ENCODE results near the gene ARSD.

Gene ARSD

DNA sequence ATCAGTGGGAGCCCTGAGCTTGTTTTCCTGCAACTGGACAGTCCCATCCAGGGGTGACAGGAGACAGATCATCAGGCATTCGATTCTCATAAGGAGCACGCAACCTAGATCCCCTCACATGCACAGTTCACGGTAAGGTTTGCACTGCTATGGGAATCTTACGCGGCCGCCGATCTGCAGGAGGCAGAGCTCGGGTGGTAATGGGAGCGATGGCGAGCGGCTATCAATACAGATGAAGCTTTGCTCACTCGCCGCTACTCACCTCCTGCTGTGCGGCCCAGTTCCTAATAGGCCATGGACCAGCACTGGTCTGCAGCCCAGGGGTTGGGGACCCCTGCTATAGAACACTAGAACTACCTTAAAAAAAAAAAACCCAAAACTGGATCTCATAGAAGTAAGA lies 45.4 kb downstream of the ARSD start:
- no peak for DNase-seq (ENCODE audit: low spot score)
- TF ChIP-seq, protein P1, sequence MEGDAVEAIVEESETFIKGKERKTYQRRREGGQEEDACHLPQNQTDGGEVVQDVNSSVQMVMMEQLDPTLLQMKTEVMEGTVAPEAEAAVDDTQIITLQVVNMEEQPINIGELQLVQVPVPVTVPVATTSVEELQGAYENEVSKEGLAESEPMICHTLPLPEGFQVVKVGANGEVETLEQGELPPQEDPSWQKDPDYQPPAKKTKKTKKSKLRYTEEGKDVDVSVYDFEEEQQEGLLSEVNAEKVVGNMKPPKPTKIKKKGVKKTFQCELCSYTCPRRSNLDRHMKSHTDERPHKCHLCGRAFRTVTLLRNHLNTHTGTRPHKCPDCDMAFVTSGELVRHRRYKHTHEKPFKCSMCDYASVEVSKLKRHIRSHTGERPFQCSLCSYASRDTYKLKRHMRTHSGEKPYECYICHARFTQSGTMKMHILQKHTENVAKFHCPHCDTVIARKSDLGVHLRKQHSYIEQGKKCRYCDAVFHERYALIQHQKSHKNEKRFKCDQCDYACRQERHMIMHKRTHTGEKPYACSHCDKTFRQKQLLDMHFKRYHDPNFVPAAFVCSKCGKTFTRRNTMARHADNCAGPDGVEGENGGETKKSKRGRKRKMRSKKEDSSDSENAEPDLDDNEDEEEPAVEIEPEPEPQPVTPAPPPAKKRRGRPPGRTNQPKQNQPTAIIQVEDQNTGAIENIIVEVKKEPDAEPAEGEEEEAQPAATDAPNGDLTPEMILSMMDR (IDR thresholded peaks at IDR 0.05; ENCODE audit: extremely low read depth, missing control alignments): no peak

DNA sequence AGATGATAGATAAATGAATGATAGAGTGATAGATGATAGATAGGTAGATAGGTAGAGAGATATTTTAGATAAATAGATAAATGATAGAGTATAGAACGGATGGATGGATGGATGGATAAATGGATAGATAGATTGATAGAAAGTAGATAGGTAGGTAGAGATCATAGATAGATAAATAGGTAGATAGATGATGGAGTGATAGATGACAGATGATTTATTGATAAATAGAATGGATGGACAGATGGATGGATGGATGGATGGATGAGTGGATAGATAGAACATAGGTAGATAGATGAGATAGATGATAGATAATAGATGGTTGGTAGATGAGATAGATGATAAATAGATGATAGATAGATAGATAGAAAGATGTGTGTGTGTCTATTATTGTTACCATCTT lies 49.5 kb downstream of the ARSD start:
- TF ChIP-seq, protein P1 (IDR thresholded peaks at IDR 0.05; ENCODE audit: extremely low read depth, missing control alignments): no peak
- no peak for DNase-seq (ENCODE audit: low spot score)

GRCh38 chrX:2878563-2878962 lies 50.6 kb downstream of the ARSD start:
- no peak for DNase-seq (ENCODE audit: low spot score)
- TF ChIP-seq, protein P1 (IDR thresholded peaks at IDR 0.05; ENCODE audit: extremely low read depth, missing control alignments): no peak

DNA sequence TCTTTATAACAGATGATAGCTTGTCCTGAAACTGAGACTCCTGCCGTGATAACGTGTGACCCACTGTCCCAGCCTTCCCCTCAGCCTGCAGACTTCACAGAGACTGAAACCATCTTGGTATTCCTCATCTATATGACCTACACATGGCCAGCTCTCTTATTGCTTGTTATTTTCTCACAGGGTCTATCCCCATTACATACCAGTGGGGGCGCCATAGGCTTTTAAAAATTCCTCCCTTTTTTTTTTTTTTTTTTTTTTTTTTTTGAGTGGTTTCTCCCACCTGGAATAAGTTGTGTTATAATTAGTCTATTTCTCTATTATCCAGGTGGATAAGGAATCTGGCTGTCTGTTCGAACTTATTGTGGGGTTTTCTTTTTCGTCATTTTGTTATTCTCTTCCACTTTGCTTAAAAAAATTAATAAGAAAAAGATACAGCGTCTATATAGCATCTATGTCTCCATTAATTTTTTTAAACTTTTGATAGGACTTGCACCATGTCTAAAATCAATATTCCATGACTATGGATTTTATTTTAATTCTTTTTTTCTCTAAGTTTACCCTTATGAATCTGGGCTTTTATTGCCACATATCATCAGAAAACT lies 53.2 kb downstream of the ARSD start:
- TF ChIP-seq, protein P1 (IDR thresholded peaks at IDR 0.05; ENCODE audit: extremely low read depth, missing control alignments): no peak
- no peak for DNase-seq (ENCODE audit: low spot score)

DNA sequence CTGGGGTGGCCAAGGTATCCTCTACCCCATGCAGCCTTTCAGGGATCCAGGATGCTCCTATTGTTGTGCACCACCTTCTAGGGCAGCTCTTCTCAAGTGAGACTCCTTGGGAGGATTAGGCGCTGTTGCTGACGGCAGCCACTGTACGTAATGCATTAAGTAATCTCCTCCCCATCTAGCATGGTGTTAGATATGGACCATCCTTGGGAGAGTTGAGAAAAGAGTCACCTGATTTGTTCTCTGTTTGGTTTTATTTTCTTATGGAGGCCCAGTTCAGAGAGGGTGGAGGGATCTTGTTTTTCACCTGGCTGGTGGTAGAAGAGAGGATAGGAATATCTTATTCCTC lies 54.0 kb downstream of the ARSD start:
- DNase-seq (ENCODE audit: low spot score): no peak
- TF ChIP-seq, protein P1 (IDR thresholded peaks at IDR 0.05; ENCODE audit: extremely low read depth, missing control alignments): no peak

DNA sequence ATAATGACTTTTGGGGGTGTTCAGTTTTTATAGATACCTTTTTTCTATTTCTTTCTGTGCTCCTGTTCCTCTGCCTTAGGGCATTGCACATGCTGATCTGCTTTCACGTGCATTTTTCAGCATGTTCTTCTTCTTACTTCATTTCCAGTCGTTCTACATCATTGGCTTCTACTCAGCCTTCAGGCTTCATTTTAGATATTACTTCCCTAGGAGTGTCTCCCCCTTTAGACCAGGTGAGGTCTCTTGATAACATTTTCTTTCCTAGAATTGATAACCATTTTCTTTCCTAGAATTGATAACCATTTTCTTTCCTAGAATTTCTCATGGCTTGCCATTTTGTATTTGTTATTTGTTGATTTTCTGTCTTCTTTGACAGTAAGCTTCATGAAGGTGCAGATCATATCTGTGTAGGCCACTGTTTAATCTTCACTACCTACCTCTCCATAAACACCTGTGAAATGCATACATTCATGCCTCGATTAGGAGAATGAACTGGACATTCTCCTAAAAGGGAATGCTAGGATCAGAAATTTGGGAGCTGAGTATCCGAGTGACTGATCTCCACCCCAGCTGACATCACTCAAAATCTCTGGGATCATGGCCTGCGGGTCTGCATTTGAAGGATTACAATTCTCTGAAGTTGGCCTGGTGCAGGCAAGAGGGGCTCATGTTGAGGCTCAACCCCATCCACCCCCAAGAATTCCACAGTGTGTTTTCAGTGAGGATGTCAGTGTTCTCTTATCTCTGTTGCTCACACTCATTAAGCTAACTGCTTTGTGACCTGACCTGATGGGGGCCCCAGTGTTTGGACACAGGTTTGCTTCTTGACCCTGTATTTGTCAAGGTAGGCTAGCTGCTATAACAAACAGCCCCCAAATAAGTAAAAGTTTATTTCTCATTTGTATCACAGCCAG lies 54.7 kb downstream of the ARSD start:
- DNase-seq (ENCODE audit: low spot score): no peak
- TF ChIP-seq, protein P1 (IDR thresholded peaks at IDR 0.05; ENCODE audit: extremely low read depth, missing control alignments): no peak

DNA sequence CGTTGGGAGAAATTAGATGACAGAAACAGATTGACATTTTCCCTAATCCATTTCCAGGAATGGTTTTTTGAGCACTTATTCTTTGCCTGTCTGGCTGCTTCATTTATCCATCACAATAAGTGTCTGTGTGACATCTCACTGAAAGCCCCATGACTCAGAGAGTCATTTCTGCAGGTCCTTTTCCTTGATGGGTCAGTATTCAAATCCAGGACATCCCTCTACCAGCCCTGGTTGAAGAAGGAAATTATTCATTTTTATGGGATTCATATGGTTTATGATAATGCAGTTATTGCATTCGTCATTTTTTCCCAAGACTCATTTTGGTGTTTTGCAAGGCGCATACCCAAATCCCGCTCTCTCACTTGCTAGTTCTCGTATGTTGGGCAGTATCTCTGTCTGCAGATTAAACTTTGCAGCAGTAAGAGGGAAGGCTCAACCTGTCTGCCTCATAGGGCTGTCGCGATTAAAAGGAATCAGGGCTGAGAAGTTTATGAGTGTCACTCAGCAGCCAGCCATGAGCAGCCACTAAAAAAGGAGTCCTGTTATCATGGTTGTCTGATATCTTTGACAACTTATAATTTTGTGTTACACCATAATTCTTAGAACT lies 56.4 kb downstream of the ARSD start:
- DNase-seq (ENCODE audit: low spot score): no peak
- TF ChIP-seq, protein P1 (IDR thresholded peaks at IDR 0.05; ENCODE audit: extremely low read depth, missing control alignments): no peak

Data from GM20000 (cell line).